K562 (cell line): Measurements from ENCODE around the gene PRR30. TPM values are rescaled to one million over a fixed set of nuclear protein-coding genes. Genes with fewer than 3 reads are reported as not detected.

ENCODE experiments used
- ATF7 ChIP-seq: fragments of 450-650 bp; IDR thresholded peaks from 2 replicates; pipeline ENCODE4 v1.7.1; 2014; ENCODE audit warnings: mild to moderate bottlenecking, moderate library complexity
- DMBX1 ChIP-seq: fragments of 250-450 bp; sonication (Bioruptor Pico); IDR thresholded peaks from 2 replicates; pipeline ENCODE4 v1.8.0; 2022; ENCODE audit warnings: inconsistent platforms, mild to moderate bottlenecking, moderate library complexity, borderline replicate concordance
- ERF ChIP-seq: fragments of 450-650 bp; formaldehyde crosslinking; IDR thresholded peaks from 2 replicates; pipeline ENCODE4 v1.4.0; 2020; ENCODE audit warnings: mild to moderate bottlenecking, mixed read lengths
- HDAC1 ChIP-seq, 2 experiments: fragments of 450-650 bp; IDR thresholded peaks; 2 replicates each; pipeline ENCODE4 v1.6.1; 2016 to 2017; ENCODE audit warnings: inconsistent platforms in 1 of 2, mild to moderate bottlenecking in 1 of 2, moderate library complexity in 1 of 2
- HMGN3 ChIP-seq: IDR thresholded peaks from 2 replicates; pipeline ENCODE4 v1.6.1; 2011; ENCODE audit warnings: borderline replicate concordance, low read depth, mild to moderate bottlenecking, mixed read lengths, low read length; ENCODE audit not compliant: insufficient read length; ENCODE audit errors: extremely low read depth
- LCOR ChIP-seq: sonication (generic); formaldehyde crosslinking; IDR thresholded peaks from 2 replicates; pipeline ENCODE4 v1.8.0; 2022; ENCODE audit warnings: mild to moderate bottlenecking, missing genetic modification reagents
- NFRKB ChIP-seq: fragments of 450-650 bp; IDR thresholded peaks from 2 replicates; pipeline ENCODE4 v1.6.1; 2016; ENCODE audit warnings: low read depth
- NR2F6 ChIP-seq: fragments of 450-650 bp; formaldehyde crosslinking; IDR thresholded peaks from 2 replicates; pipeline ENCODE4 v1.4.0; 2020; ENCODE audit warnings: mild to moderate bottlenecking
- NRF1 ChIP-seq, 2 experiments: fragments of 450-650 bp; IDR thresholded peaks in 1 of 2; conservative IDR thresholded peaks in 1 of 2; 2 replicates each; pipeline ENCODE4 v1.6.1; 2014; ENCODE audit warnings: mild to moderate bottlenecking in 2 of 2
- PHF8 ChIP-seq: fragments of 200-600 bp; sonication (generic); IDR thresholded peaks from 2 replicates; pipeline ENCODE4 v1.6.1; 2012; ENCODE audit warnings: mixed run types, mild to moderate bottlenecking, inconsistent platforms, low read length, moderate library complexity, borderline replicate concordance
- POU5F1 ChIP-seq: fragments of 150-350 bp; IDR thresholded peaks from 2 replicates; pipeline ENCODE4 v1.6.1; 2014; ENCODE audit warnings: borderline replicate concordance, low read length, low read depth, mild to moderate bottlenecking; ENCODE audit not compliant: partially characterized antibody
- RAD21 ChIP-seq, 2 experiments: fragments of 250-450 bp in 1 of 2; fragments of 450-650 bp in 1 of 2; sonication (Bioruptor Pico) in 1 of 2; formaldehyde crosslinking in 1 of 2; IDR thresholded peaks in 1 of 2; conservative IDR thresholded peaks in 1 of 2; 2 replicates each; pipeline versions ENCODE4 v1.4.0 to v1.8.0; 2020 to 2022; ENCODE audit warnings: mild to moderate bottlenecking in 2 of 2, moderate library complexity in 1 of 2
- RB1 ChIP-seq: fragments of 450-650 bp; IDR thresholded peaks from 2 replicates; pipeline ENCODE4 v1.6.1; 2017; ENCODE audit warnings: low read depth, mild to moderate bottlenecking
- RBM39 ChIP-seq: fragments of 200-400 bp; formaldehyde crosslinking; optimal IDR thresholded peaks from 2 replicates; pipeline ENCODE3; 2018; ENCODE audit warnings: low read depth, low read length
- SIX5 ChIP-seq, 2 experiments: IDR thresholded peaks; 2 replicates each; pipeline ENCODE4 v1.6.1; 2011; ENCODE audit warnings: low read length in 2 of 2, borderline replicate concordance in 1 of 2, low read depth in 1 of 2, mild to moderate bottlenecking in 1 of 2, moderate library complexity in 1 of 2; ENCODE audit not compliant: insufficient read depth in 1 of 2
- SRSF3 ChIP-seq: fragments of 200-400 bp; formaldehyde crosslinking; IDR thresholded peaks from 2 replicates; pipeline ENCODE4 v1.6.1; 2016; ENCODE audit warnings: mild to moderate bottlenecking, low read length, moderate library complexity; ENCODE audit not compliant: insufficient read depth
- SUPT5H ChIP-seq: fragments of 450-650 bp; IDR thresholded peaks from 2 replicates; pipeline ENCODE4 v1.6.1; 2016
- TCF7 ChIP-seq: sonication (generic); IDR thresholded peaks from 2 replicates; pipeline ENCODE4 v1.6.1; 2016; ENCODE audit warnings: antibody characterized with exemption, borderline replicate concordance
- ZBTB7A ChIP-seq: IDR thresholded peaks from 2 replicates; pipeline ENCODE4 v1.6.1; 2011; ENCODE audit warnings: low read depth, mild to moderate bottlenecking, low read length, moderate library complexity, borderline replicate concordance; ENCODE audit not compliant: control insufficient read depth
- ZFX ChIP-seq: sonication (generic); formaldehyde crosslinking; IDR thresholded peaks from 2 replicates; pipeline ENCODE4 v1.8.0; 2022; ENCODE audit warnings: mild to moderate bottlenecking, missing genetic modification reagents, moderate library complexity
- ZKSCAN1 ChIP-seq: fragments of 150-350 bp; IDR thresholded peaks from 2 replicates; pipeline ENCODE4 v1.6.1; 2016; ENCODE audit warnings: low read depth, low read length
- ZNF263 ChIP-seq: sonication (generic); formaldehyde crosslinking; IDR thresholded peaks from 2 replicates; pipeline ENCODE4 v1.8.0; 2022; ENCODE audit warnings: mild to moderate bottlenecking, missing genetic modification reagents, borderline replicate concordance
- ZNF324 ChIP-seq: fragments of 250-450 bp; sonication (Bioruptor Pico); IDR thresholded peaks from 2 replicates; pipeline ENCODE4 v1.4.0; 2020; ENCODE audit warnings: mild to moderate bottlenecking
- ZNF408 ChIP-seq: fragments of 250-450 bp; sonication (Bioruptor Pico); IDR thresholded peaks from 2 replicates; pipeline ENCODE4 v1.4.0; 2020; ENCODE audit warnings: low read depth, mild to moderate bottlenecking, moderate library complexity
- ZNF717 ChIP-seq: fragments of 250-450 bp; sonication (Bioruptor Pico); IDR thresholded peaks from 2 replicates; pipeline ENCODE4 v1.5.0; 2021
- ZSCAN32 ChIP-seq: fragments of 450-650 bp; formaldehyde crosslinking; IDR thresholded peaks from 2 replicates; pipeline ENCODE4 v1.4.0; 2020; ENCODE audit warnings: mild to moderate bottlenecking, moderate library complexity
- polyA plus RNA-seq, 8 experiments: library from polyadenylated mRNA; depleted of rRNA in 4 of 8; stranded (reverse) in 5 of 8; unstranded in 3 of 8; fragments of >200 nt; fragmentation: Nextera tagmentation in 2 of 8; fragmentation: Illumina TruSeq in 1 of 8; extraction: Ambion mirVana in 2 of 8; extraction: Trizol in 1 of 8; gene quantifications; 2 replicates each; pipeline versions ENCODE4 v1.2.1 to v1.2.3, GENCODE V29; 2011 to 2014; ENCODE audit warnings: inconsistent platforms in 1 of 8, missing spikeins in 1 of 8
- total RNA-seq, 7 experiments: library from RNA; depleted of rRNA in 6 of 7; stranded (reverse); fragments of >200 nt in 6 of 7; fragmentation: Illumina TruSeq in 2 of 7; extraction: Trizol in 2 of 7; gene quantifications; 2 replicates each; pipeline versions ENCODE4 v1.2.1 to v1.2.3, GENCODE V29; 2011 to 2021; ENCODE audit warnings: low replicate concordance in 1 of 7
- TF ChIP-seq, protein P1 (sequence below): fragments of 450-650 bp; IDR thresholded peaks from 2 replicates; pipeline ENCODE4 v1.6.1; 2016; ENCODE audit warnings: antibody characterized with exemption

PRR30 gene
- total and polyA plus RNA-seq, 9 of the 15 experiments (the other 6 are each of a cell fraction or from before 2014, with no cell fraction given): not detected

GRCh38 chr2:27133905-27134780 is 5.1 kb downstream of the PRR30 start, which contains the start of gene PREB (continued):
- TF ChIP-seq, protein P1, sequence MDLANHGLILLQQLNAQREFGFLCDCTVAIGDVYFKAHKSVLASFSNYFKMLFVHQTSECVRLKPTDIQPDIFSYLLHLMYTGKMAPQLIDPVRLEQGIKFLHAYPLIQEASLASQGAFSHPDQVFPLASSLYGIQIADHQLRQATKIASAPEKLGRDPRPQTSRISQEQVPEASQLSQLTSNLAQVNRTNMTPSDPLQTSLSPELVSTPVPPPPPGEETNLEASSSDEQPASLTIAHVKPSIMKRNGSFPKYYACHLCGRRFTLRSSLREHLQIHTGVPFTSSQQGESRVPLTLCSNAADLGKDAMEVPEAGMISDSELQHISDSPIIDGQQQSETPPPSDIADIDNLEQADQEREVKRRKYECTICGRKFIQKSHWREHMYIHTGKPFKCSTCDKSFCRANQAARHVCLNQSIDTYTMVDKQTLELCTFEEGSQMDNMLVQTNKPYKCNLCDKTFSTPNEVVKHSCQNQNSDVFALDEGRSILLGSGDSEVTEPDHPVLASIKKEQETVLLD: peak; percentile 100
- TF ChIP-seq NRF1 (conservative IDR thresholded peaks at IDR 0.05 in 1 of 2, IDR thresholded peaks at IDR 0.05 in 1 of 2) (peak; percentile 100), HMGN3 (peak; percentile 19), ERF (CRISPR knock-in tag) (0 out of 2 replicates have a peak, but pooled peaks have one; percentile 36), SRSF3 (0 out of 2 replicates have a peak, but pooled peaks have one; percentile 36), HDAC1 (IDR thresholded peaks at IDR 0.05) (peak in 1 of 2 experiments; percentile 48; a peak in 1 of 4 replicates), RBM39 (no peak), ATF7 (peak; percentile 76; the same call in 1 of the 2 replicates), SUPT5H (peak; percentile 87), SIX5 (IDR thresholded peaks at IDR 0.05; ENCODE audit: borderline replicate concordance in 1 of 2, insufficient read depth in 1 of 2, low read depth in 1 of 2, low read length in 2 of 2) (peak in 1 of 2 experiments; percentile 28; a peak in 1 of 4 replicates), DMBX1 (no peak), RB1 (peak; percentile 84; the same call in 1 of the 2 replicates), ZBTB7A (peak; percentile 60), PHF8 (peak; percentile 90; the same call in 1 of the 2 replicates), ZNF408 (no peak), ZNF717 (CRISPR knock-in tag) (no peak), ZNF263 (CRISPR knock-in tag) (peak; percentile 63), ZKSCAN1 (peak; percentile 54; the same call in 1 of the 2 replicates), LCOR (CRISPR knock-in tag) (0 out of 2 replicates have a peak, but pooled peaks have one; percentile 58), NFRKB (no peak), ZFX (CRISPR knock-in tag) (peak; percentile 70), POU5F1 (peak; percentile 93), RAD21 (CRISPR knock-in tag; conservative IDR thresholded peaks at IDR 0.05 in 1 of 2, IDR thresholded peaks at IDR 0.05 in 1 of 2) (peak in 1 of 2 experiments; percentile 32; a peak in 2 of 4 replicates), ZSCAN32 (CRISPR knock-in tag) (peak; percentile 8; the same call in 1 of the 2 replicates), ZNF324 (CRISPR knock-in tag) (no peak), TCF7 (no peak), NR2F6 (CRISPR knock-in tag) (no peak)
